Measurements from ENCODE around the gene PHACTR2.

DNA sequence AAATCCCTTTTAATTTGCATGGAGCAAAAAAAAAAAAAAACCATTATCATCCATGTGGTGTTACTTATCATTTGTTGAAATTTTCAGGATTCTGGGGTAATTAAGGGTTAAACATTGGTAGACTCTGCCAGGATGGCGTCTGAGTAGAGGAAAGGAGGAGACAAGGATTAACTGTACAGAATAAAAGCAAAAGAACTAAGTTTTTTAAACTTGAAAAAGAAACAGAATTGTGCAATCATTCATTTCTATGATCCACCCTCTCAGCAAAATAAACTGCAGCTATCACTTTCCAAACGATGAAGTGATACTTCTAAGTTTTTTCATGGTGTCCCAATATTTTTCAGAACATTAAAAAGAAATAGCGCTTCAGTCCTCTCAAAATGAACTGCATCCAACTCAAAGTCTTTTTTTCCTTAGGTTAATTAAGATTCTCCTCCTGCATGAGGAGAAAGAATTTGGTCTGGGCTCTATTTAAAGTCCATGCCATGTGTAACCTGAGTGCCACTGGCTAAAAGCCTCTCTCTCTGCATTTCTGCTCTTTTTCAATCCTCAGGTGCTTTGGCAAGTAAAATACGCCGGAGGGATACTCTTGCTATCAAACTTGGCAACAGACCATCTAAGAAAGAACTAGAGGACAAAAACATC is 95.9 kb downstream of the PHACTR2 start:
- TF ChIP-seq, protein P1, sequence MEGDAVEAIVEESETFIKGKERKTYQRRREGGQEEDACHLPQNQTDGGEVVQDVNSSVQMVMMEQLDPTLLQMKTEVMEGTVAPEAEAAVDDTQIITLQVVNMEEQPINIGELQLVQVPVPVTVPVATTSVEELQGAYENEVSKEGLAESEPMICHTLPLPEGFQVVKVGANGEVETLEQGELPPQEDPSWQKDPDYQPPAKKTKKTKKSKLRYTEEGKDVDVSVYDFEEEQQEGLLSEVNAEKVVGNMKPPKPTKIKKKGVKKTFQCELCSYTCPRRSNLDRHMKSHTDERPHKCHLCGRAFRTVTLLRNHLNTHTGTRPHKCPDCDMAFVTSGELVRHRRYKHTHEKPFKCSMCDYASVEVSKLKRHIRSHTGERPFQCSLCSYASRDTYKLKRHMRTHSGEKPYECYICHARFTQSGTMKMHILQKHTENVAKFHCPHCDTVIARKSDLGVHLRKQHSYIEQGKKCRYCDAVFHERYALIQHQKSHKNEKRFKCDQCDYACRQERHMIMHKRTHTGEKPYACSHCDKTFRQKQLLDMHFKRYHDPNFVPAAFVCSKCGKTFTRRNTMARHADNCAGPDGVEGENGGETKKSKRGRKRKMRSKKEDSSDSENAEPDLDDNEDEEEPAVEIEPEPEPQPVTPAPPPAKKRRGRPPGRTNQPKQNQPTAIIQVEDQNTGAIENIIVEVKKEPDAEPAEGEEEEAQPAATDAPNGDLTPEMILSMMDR (IDR thresholded peaks at IDR 0.05; ENCODE audit: insufficient read depth, low read length) = no peak
- no peak for TF ChIP-seq SPI1 (IDR thresholded peaks at IDR 0.05; ENCODE audit: borderline replicate concordance, low read depth)

Data from HL-60 (cell line).